Glomerular visceral epithelial cell (primary cell): ENCODE measurements around the gene SAT2.
A peak's percentile ranks its signal among the peaks of the same experiment; 100 is the strongest.
"Not testable (repeated sequence)": the region's sequence is repeated elsewhere in the genome, so short reads cannot be mapped to it uniquely, and the experiment has no call there.

Source experiments
- DNase-seq: peaks from one replicate; pipeline ENCODE4 v3.0.0-alpha.2; 2016; ENCODE audit errors: extremely low spot score

Gene SAT2

GRCh38 chr17:7634384-7634783, 6.8 kb upstream of the SAT2 start:
- DNase-seq, result peak; percentile 41

DNA sequence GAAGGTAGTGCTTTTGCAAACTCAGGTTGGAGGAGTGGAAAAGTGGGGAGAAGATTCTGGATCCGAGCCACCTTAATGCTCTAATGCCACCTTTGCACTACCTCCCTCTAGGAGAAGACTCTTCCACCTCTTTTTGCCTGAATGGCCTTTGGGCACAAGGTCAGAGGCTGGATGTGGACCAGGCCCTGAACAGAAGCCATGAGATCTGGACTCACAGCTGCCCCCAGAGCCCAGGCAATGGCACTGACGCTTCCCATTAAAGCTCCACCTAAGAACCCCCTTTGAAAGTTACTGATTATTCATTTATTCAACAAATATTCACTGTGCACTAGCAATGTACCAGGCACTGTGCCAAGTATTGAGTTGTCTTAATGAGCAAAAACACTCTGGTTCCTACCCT, 5.5 kb upstream of the SAT2 start:
- no peak for DNase-seq

- DNase-seq, result peak; percentile 49
These were observed 4.9 kb upstream of the SAT2 start for GRCh38 chr17:7632492-7632894.

DNA sequence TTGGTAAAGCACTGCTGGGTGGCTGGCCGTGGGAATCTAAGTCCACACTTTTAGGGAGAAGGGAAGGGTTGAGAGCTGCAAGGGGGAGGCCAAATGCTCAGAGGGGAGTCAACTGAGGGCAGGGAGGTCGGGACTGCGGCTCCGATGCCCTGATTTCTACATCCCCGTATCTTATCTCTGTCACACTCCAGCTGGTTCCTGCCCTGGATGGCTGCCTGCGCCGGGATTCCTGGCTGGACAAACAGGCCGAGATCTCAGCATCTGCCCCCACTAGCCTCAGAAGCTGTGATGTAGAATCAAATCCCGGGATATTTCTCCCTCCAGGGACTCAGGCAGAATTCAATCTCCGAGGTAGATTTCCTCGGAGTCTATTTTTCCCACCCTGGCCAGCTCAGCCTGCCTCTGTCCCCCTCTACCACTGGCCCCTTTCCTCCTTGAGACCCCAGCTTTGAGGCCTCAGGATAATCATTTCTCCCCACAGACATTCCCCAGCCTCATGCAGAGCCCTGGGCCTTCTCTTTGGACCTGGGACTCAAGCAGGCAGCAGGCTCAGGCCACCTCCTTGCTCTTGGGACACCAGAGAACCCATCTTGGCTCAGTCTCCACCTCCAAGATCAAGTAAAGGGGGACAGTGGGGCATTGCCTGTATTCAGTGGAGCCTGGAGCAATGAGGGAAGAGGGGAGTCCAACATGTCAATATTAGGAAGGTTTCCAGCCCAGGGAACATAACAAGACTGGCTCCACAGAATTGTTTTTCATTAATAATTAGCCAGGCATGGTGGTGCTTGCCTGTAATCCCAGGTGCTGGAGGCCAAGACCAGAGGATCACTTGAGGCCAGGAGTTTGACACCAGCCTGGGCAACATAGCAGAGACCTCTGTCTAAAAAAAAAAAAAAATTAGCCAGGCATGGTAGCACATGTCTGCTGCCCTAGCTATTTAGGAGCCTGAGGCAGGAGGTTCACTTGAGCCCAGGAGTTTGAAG, 4.1 kb upstream of the SAT2 start:
- no peak for DNase-seq

- DNase-seq, result no peak
These were observed 2.4 kb upstream of the SAT2 start, which contains the start of gene SHBG for GRCh38 chr17:7629939-7630571. TSS of gene SHBG (plus strand) at chr17:7630135. CDS start at chr17:7630173, 38 bp downstream.

- DNase-seq, result no peak
These were observed 718 bp downstream of the SAT2 start for GRCh38 chr17:7626956-7627249.

DNA sequence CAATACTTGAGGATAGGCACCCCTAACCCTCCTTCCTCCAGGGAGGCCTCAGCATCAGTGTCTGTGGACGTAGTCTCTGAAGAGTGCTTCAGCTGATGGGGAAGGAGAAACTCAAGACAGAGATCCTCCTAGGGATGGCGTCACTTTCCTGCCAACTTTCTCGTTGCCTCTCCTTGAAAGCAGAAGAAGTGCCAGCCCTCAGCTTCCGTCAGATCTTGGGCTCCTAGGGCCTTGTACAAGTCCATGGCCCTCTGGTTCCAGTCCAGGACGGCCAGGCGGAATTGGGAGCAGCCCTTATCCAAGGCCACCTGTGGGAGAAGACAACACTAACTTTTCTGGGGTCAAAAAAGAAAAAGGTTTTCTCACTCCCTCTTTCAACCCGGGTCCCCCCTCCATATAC, 1.3 kb downstream of the SAT2 start:
- no peak for DNase-seq

- DNase-seq, result not testable (repeated sequence)
These were observed 1.9 kb downstream of the SAT2 start for GRCh38 chr17:7625749-7626148.

DNA sequence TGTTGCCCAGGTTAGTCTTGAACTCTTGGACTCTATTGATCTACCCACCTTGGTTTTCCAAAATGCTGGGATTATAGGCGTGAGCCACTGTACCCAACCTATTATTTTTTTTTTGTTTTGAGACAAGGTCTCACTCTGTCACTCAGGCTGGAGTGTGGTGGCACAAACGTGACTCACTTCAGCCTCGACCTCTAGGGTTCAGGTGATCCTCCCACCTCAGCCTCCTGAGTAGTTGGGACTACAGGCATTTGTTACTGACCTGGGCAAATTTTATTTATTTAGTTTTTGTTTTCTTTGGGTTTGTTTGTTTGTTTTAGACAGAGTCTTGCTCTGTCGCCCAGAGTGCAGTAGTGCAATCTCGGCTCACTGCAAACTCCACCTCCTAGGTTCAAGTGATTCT, 4.0 kb downstream of the SAT2 start:
- DNase-seq, result no peak

GRCh38 chr17:7620835-7621234, 6.8 kb downstream of the SAT2 start:
- no peak for DNase-seq

DNA sequence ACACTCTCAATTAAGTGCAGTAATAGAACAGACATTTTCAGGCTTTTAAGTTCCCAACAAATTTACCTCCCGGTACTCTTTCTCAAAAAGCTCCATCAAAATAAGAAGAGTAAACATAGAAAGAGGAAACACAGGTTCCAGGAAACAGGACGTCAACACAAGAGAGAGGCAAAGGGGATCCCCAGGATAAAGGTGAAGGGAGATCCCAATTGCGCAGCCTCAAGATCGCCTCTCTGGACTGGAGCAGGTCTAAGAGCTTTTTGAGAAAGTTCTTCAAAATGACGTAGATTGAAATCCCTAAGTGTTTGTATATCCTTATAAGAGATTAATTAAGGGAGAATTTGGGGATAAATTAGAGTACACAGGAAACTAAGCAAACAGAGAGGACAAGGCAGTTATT, 9.0 kb downstream of the SAT2 start:
- no peak for DNase-seq

DNA sequence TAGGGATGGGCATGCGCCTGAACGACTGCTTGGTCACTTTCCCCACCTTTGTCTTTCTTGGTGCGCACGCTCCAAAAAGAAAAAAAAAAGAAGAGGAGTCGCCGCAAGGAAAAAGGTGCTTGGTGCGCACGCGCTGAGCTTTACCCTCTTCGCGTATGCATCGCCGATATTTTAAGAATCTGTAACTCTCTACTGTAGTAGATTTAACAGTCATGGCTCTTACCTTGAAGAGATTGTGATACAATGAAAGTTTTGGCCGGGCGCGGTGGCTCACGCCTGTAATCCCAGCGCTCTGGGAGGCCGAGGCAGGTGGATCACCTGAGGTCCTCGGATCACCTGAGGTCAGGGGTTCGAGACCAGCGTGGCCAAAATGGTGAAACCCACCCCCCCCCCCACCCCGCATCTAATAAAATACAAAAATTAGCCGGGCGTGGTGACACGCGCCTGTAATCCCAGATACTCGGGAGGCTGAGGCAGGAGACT, 12.3 kb downstream of the SAT2 start:
- DNase-seq, result no peak

GRCh38 chr17:7614425-7615264, 13.0 kb downstream of the SAT2 start, which contains the start of gene FXR2:
TSS of gene FXR2 (minus strand) at chr17:7614897. CDS start at chr17:7614532, 365 bp downstream.
- DNase-seq, result peak; percentile 100

DNA sequence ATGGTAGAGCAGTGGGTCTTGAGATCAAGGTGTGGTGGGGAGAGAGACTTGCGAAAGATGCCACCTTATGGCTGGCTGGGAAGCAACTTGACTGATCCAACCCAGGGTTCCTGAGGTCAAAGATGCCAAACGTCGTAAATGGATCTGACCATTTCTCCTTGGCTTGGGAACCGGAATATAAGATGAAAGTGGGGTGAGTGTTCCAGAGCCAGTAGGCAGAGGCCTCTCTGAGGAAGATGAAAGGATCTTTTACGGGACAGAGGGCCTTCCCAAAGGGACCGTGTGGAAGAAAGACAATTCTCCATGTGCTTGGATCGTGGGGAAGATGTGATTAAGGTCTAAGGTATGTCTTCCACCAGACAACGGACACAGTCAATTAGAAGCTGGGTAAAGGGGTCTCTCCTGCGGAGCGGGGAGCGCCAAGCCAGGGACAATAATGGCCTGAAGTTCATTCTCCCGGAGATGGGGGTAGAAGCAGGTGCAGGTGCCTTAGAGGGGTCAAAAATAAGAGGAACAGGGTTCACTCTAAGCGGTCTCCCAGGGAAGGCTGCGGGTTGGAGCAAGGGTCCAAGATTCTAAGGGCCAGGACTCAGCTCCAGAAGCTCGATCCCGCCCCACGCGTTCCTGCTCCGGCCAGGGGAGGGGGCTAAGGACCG, 13.7 kb downstream of the SAT2 start:
- DNase-seq, result peak; percentile 33

GRCh38 chr17:7612294-7612640, 15.4 kb downstream of the SAT2 start:
- no peak for DNase-seq

GRCh38 chr17:7611635-7612293, 15.9 kb downstream of the SAT2 start:
- no peak for DNase-seq

DNA sequence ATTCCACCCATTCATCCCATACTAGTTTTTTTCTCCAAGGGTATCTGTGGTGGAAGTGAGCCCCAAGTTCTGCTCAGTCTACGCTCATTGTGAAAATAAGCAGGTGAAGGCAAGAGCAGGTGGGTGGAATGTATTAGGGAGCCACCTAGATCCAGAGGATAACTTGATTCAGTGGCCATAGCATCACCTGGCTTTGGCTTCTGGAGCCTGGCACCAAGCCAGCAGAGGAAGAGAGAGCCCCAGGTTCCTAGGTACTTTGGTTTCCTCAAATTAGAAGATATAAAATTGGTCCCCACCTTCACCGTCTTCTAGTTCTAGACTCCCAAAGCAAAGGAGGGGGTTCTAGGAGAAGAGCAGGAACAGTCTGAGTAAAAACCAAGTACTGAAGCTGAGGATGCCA, 17.0 kb downstream of the SAT2 start:
- no peak for DNase-seq

DNA sequence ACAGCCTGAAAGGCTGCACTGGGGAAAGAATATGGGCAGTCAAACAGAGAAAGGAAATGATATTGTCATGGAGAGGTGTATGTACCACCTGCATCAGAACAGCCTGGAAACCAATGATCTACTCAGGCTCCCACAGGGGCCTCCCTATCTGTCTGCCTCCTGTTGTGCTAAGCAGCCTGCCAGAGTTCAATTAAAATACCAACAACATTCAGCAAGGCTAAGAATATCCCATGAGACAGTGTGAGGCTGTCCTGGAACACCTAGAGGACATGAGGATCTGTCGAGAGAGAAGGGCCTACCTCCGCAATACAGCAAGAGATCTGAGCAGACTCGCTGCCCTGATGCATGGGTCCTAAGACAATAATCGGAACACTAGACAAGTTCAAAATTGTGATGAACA, 21.3 kb downstream of the SAT2 start:
- no peak for DNase-seq

DNA sequence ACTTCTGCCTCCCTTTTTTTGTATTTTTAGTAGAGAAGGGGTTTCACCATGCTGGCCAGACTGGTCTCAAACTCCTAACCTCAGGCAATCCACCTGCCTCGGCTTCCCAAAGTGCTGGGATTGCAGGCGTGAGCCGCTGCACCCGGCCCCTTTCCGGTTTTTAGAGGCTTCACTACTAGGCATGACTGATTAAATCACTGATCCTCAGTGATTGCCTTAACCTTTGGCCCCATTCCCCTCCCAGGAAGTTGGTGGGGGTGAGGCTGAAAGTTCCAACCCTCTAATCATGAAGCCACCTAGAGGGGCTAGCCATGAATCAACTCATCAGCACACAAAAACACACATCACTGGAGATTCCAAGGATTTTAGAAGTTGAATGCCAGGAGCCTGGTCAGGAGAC, 30.1 kb downstream of the SAT2 start:
- DNase-seq, result not testable (repeated sequence)

DNA sequence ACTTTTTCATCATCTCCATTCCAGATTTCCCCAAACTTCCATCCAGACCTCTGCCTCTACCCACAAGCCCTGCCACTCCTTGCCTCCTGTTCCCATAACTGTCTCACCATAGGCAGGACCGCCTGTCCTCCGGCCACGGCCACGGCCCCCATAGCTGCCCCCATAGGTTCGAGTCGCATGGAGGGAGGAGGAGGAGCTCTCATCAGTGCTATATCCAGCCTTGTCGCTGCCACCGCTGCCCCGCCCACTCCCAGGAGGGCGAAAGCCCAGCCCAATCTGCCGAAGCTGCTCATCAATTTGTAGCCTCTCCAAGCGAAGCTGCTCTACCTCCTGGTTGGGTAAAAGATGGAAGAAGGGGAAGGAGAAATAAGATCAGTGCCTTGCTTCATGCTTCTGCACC, 34.3 kb downstream of the SAT2 start:
- no peak for DNase-seq

DNA sequence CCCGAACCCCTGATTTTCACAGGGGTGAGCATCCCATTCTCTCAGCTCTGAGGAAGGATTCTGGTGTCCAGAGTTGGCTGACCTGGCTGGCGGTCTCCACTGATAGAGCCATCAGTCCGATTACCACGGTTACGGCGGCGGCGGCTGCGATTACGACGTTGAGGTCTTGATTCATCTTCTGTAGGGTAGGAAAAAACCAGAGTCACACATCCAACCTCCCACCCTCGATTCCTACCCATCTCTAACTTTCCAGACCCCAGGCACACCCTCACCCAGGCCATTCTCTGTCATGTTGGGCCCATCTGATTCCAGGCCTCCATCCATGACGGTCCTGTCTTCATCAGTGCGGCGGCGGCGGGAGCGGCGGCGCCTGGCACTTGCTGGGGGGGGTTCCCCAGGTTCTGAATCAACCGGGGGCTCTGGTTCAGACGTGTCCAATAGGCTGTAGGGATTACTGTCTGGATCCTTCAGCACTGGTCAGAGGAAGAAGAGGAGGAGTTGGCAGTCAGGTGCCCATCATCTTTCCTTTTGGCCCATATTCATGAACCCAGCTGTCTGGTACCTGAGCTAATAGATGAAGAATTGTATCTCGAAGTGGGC, 35.1 kb downstream of the SAT2 start:
- no peak for DNase-seq
